Ishikawa (cell line): ENCODE measurements around the gene MBD3.

ENCODE experiments used
- CREB1 ChIP-seq: IDR thresholded peaks from 2 replicates; pipeline ENCODE4 v1.6.1; 2012; ENCODE audit warnings: low read depth
- EP300 ChIP-seq: IDR thresholded peaks from 2 replicates; pipeline ENCODE4 v1.6.1; 2012; ENCODE audit warnings: borderline replicate concordance
- FOXM1 ChIP-seq: IDR thresholded peaks from 2 replicates; pipeline ENCODE4 v1.6.1; 2012; ENCODE audit warnings: low read depth, borderline replicate concordance
- TEAD4 ChIP-seq: IDR thresholded peaks from 2 replicates; pipeline ENCODE4 v1.6.1; 2012
- YY1 ChIP-seq: IDR thresholded peaks from 2 replicates; pipeline ENCODE4 v1.6.1; 2012; ENCODE audit warnings: low read depth
- TF ChIP-seq, protein P1 (sequence below): IDR thresholded peaks from 2 replicates; pipeline ENCODE4 v1.6.1; 2012; ENCODE audit warnings: low read depth, mild to moderate bottlenecking

DNA sequence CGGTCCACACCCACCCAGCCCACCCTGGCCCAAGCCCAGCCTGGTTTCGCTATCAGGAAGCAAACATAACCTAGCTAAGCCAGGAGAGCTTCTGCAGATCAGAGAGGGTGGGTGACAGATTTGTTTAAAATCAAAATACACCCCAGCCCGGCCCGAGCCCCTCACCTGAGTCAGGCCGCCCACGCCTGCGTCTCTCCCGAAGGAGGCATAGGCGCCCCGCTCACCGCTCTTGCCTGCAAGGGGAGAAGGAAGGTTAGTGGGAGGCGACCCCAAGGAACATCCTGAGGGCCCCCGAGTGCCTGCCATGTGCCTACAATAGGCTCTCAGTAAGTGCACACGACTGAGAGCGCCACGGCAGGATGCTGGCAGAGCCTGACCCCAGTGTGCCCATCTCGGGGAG, 34.5 kb upstream of the MBD3 start:
- TF ChIP-seq TEAD4 = no peak
- no peak for TF ChIP-seq YY1
- TF ChIP-seq, protein P1, sequence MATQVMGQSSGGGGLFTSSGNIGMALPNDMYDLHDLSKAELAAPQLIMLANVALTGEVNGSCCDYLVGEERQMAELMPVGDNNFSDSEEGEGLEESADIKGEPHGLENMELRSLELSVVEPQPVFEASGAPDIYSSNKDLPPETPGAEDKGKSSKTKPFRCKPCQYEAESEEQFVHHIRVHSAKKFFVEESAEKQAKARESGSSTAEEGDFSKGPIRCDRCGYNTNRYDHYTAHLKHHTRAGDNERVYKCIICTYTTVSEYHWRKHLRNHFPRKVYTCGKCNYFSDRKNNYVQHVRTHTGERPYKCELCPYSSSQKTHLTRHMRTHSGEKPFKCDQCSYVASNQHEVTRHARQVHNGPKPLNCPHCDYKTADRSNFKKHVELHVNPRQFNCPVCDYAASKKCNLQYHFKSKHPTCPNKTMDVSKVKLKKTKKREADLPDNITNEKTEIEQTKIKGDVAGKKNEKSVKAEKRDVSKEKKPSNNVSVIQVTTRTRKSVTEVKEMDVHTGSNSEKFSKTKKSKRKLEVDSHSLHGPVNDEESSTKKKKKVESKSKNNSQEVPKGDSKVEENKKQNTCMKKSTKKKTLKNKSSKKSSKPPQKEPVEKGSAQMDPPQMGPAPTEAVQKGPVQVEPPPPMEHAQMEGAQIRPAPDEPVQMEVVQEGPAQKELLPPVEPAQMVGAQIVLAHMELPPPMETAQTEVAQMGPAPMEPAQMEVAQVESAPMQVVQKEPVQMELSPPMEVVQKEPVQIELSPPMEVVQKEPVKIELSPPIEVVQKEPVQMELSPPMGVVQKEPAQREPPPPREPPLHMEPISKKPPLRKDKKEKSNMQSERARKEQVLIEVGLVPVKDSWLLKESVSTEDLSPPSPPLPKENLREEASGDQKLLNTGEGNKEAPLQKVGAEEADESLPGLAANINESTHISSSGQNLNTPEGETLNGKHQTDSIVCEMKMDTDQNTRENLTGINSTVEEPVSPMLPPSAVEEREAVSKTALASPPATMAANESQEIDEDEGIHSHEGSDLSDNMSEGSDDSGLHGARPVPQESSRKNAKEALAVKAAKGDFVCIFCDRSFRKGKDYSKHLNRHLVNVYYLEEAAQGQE = no peak
- TF ChIP-seq CREB1 = no peak
- no peak for TF ChIP-seq FOXM1
- TF ChIP-seq EP300 = no peak
